GM12892 (cell line): Measurements from ENCODE around the gene EIF3B.

ENCODE experiments used
- DNase-seq: peaks from one replicate; pipeline ENCODE4 v3.0.0; 2011; ENCODE audit not compliant: insufficient read length
- FAIRE-seq: peaks from 2 replicates; lab custom pipeline; 2011; peaks lifted over from hg19 to GRCh38; lab: Jason Lieb, UNC
- POLR2A ChIP-seq: IDR thresholded peaks from 2 replicates; pipeline ENCODE4 v1.6.1; 2011; ENCODE audit warnings: low read depth, low read length, control low read depth
- POLR2AphosphoS5 ChIP-seq: IDR thresholded peaks from 2 replicates; pipeline ENCODE4 v1.6.1; 2011; ENCODE audit warnings: low read depth, low read length, control low read depth
- TAF1 ChIP-seq: IDR thresholded peaks from 2 replicates; pipeline ENCODE4 v1.6.1; 2011; ENCODE audit warnings: low read depth, mild to moderate bottlenecking, control low read depth, low read length, borderline replicate concordance

Gene EIF3B

GRCh38 chr7:2398506-2398905, 43.9 kb downstream of the EIF3B start:
- TF ChIP-seq TAF1 (no peak), POLR2A (no peak), POLR2AphosphoS5 (no peak)
- FAIRE-seq (no peak), DNase-seq (no peak)

- FAIRE-seq (peak; percentile 21), DNase-seq (no peak)
- TF ChIP-seq POLR2A (no peak), POLR2AphosphoS5 (no peak), TAF1 (no peak)
Observed at GRCh38 chr7:2399848-2400587, 45.4 kb downstream of the EIF3B start.

- DNase-seq: no peak
- TF ChIP-seq POLR2AphosphoS5: no peak
- no peak for TF ChIP-seq TAF1
- no peak for TF ChIP-seq POLR2A
- no peak for FAIRE-seq
Observed at GRCh38 chr7:2402687-2403013, 48.0 kb downstream of the EIF3B start.

GRCh38 chr7:2403014-2403717, 48.5 kb downstream of the EIF3B start, which contains the start of gene CHST12:
CHST12 (plus strand) TSS chr7:2403611; CDS start chr7:2432640, 29,029 bp downstream.
- DNase-seq: peak; percentile 93
- TF ChIP-seq TAF1 (no peak), POLR2AphosphoS5 (peak; percentile 37; the same call in 1 of the 2 replicates), POLR2A (peak; percentile 44; the same call in 1 of the 2 replicates)
- FAIRE-seq: peak; percentile 81

- FAIRE-seq (no peak), DNase-seq (no peak)
- TF ChIP-seq POLR2AphosphoS5 (no peak), POLR2A (no peak), TAF1 (no peak)
Observed at GRCh38 chr7:2403718-2404648, 49.4 kb downstream of the EIF3B start.

DNA sequence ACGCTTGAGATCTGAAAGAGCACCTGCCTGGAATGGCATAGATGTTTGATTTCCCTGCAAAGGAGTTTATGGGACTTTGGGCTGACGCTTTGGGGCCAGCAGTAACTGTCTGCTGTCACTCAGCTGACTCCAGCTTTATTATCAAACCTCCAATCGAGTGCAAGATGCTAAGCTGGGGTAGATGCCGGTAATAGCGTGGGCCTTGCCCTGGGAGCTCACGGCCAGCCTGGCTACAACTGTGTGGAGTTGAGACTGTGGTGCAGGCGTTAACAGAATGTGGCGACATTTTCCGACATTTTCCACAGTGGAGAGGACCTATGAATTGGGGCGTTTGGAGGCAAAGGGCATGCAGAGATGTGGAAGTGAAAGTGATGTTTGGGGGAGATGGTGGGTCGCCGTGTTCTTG, 50.1 kb downstream of the EIF3B start:
- FAIRE-seq (no peak), DNase-seq (no peak)
- TF ChIP-seq TAF1 (no peak), POLR2A (no peak), POLR2AphosphoS5 (no peak)

GRCh38 chr7:2405201-2405600, 50.6 kb downstream of the EIF3B start:
- DNase-seq (no peak), FAIRE-seq (no peak)
- TF ChIP-seq POLR2A (no peak), TAF1 (no peak), POLR2AphosphoS5 (no peak)

GRCh38 chr7:2405601-2406345, 51.1 kb downstream of the EIF3B start:
- TF ChIP-seq POLR2A: no peak; the same call in 1 of the 2 replicates
- TF ChIP-seq TAF1: peak; percentile 35; the same call in 1 of the 2 replicates
- no peak for TF ChIP-seq POLR2AphosphoS5
- FAIRE-seq: peak; percentile 76

GRCh38 chr7:2409745-2410414, 55.3 kb downstream of the EIF3B start:
- TF ChIP-seq POLR2AphosphoS5 (no peak), POLR2A (no peak), TAF1 (no peak)
- DNase-seq (no peak), FAIRE-seq (peak; percentile 33)

More at GRCh38 chr7:2405601-2406345, 51.1 kb downstream of the EIF3B start:
- DNase-seq: peak; percentile 60

- no peak for FAIRE-seq
- DNase-seq: no peak
Observed at GRCh38 chr7:2411049-2411448, 56.4 kb downstream of the EIF3B start.

More at GRCh38 chr7:2411049-2411448, 56.4 kb downstream of the EIF3B start:
- no peak for TF ChIP-seq TAF1
- no peak for TF ChIP-seq POLR2A
- no peak for TF ChIP-seq POLR2AphosphoS5
